Ascending aorta (tissue), 2 donors: ENCODE measurements around the gene ISM1. TPM values are rescaled to one million over a fixed set of nuclear protein-coding genes. Genes with fewer than 3 reads are reported as not detected.

Source experiments
- DNase-seq, 2 donors: peaks; one replicate each; pipeline ENCODE4 v3.0.0-alpha.2; 2019; ENCODE audit warnings: low spot score in 2 of 2
- H3K27ac ChIP-seq, 2 donors: fragments of 200-600 bp; sonication (generic); one replicate each; pipeline ENCODE4 v1.5.1; 2016 to 2017; ENCODE audit warnings: mild to moderate bottlenecking in 1 of 2
- H3K27me3 ChIP-seq: fragments of 200-600 bp; sonication (generic); one replicate; pipeline ENCODE4 v1.5.1; 2017
- H3K36me3 ChIP-seq, 2 donors: fragments of 200-600 bp; sonication (generic); one replicate each; pipeline ENCODE4 v1.5.1; 2016
- H3K4me1 ChIP-seq, 2 donors: fragments of 200-600 bp; sonication (generic); one replicate each; pipeline ENCODE4 v1.5.1; 2016 to 2017; ENCODE audit warnings: mild to moderate bottlenecking in 1 of 2
- H3K4me3 ChIP-seq, 2 donors: fragments of 200-600 bp; sonication (generic); one replicate each; pipeline ENCODE4 v1.5.1; 2016 to 2017; ENCODE audit warnings: mild to moderate bottlenecking in 1 of 2
- H3K9me3 ChIP-seq, 2 donors: fragments of 200-600 bp; sonication (generic); one replicate each; pipeline ENCODE4 v1.5.1; 2016
- CTCF ChIP-seq, 3 experiments: fragments of 200-600 bp in 2 of 3; fragments of 450-650 bp in 1 of 3; sonication (generic) in 2 of 3; IDR thresholded peaks; one replicate each; pipeline ENCODE4 v1.5.1; 2016 to 2019; ENCODE audit warnings: antibody characterized with exemption in 3 of 3, mild to moderate bottlenecking in 1 of 3, moderate library complexity in 1 of 3
- intact Hi-C: fragments of 100-400 bp; cut with DNase I; formaldehyde crosslinking; loops from one replicate; pipeline ENCODE4 v1.15.1; 2023
- total RNA-seq: library from RNA; depleted of rRNA; stranded (reverse); fragments of >200 nt; gene quantifications from one replicate; pipeline ENCODE4 v1.1.0, GENCODE V29; 2016

ISM1 gene
- total RNA-seq, 1 donor from 2014 or later: 60.1 TPM

- Histone ChIP-seq H3K4me1 (no peaks in the 10 kb centered on the region), H3K9me3 (no peaks in the 10 kb centered on the region), H3K36me3 (no peaks in the 10 kb centered on the region), H3K27me3 (no peaks in the 10 kb centered on the region), H3K4me3 (no peak overlapping the region), H3K27ac (no peak overlapping the region)
- no peak for DNase-seq
- intact Hi-C loops: no loop called here
- TF ChIP-seq CTCF (IDR thresholded peaks at IDR 0.05): no peak
Observed at GRCh38 chr20:13259921-13260320, 38.8 kb downstream of the ISM1 start.

- no peaks in the 10 kb centered on the region for H3K4me1 ChIP-seq
- H3K9me3 ChIP-seq: no peaks in the 10 kb centered on the region
- no peaks in the 10 kb centered on the region for H3K27me3 ChIP-seq
- no peak for TF ChIP-seq CTCF (IDR thresholded peaks at IDR 0.05)
- no peak overlapping the region for H3K27ac ChIP-seq
- DNase-seq: no peak
- H3K36me3 ChIP-seq: no peaks in the 10 kb centered on the region
- intact Hi-C loops: no loop called here
- no peak overlapping the region for H3K4me3 ChIP-seq
Observed at GRCh38 chr20:13260650-13261279, 39.7 kb downstream of the ISM1 start.

GRCh38 chr20:13261460-13262301 lies 40.6 kb downstream of the ISM1 start:
- no peaks in the 10 kb centered on the region for H3K4me1 ChIP-seq
- no peak overlapping the region for H3K27ac ChIP-seq
- no peak overlapping the region for H3K4me3 ChIP-seq
- peak in 2 of 3 experiments; percentile 48 to 58 for TF ChIP-seq CTCF (IDR thresholded peaks at IDR 0.05)
- H3K36me3 ChIP-seq: no peaks in the 10 kb centered on the region
- DNase-seq: no peak
- intact Hi-C loops: no loop called here
- H3K27me3 ChIP-seq: no peaks in the 10 kb centered on the region
- H3K9me3 ChIP-seq: no peaks in the 10 kb centered on the region

- Histone ChIP-seq H3K4me1 (no peaks in the 10 kb centered on the region), H3K4me3 (no peak overlapping the region), H3K9me3 (no peaks in the 10 kb centered on the region), H3K36me3 (no peaks in the 10 kb centered on the region), H3K27ac (no peak overlapping the region), H3K27me3 (no peaks in the 10 kb centered on the region)
- intact Hi-C loops: no loop called here
- TF ChIP-seq CTCF (IDR thresholded peaks at IDR 0.05): no peak
- DNase-seq: no peak
Observed at GRCh38 chr20:13262302-13262650, 41.2 kb downstream of the ISM1 start.

GRCh38 chr20:13262671-13263360 lies 41.7 kb downstream of the ISM1 start:
- DNase-seq: no peak
- intact Hi-C loops: no loop called here
- no peaks in the 10 kb centered on the region for H3K36me3 ChIP-seq
- H3K27ac ChIP-seq: no peak overlapping the region
- no peak overlapping the region for H3K4me3 ChIP-seq
- no peak for TF ChIP-seq CTCF (IDR thresholded peaks at IDR 0.05)
- H3K27me3 ChIP-seq: no peaks in the 10 kb centered on the region
- no peaks in the 10 kb centered on the region for H3K4me1 ChIP-seq
- no peaks in the 10 kb centered on the region for H3K9me3 ChIP-seq
